GM12875 (cell line): Measurements from ENCODE around the gene EIF1.

Experiments used
- H3K4me3 ChIP-seq: one replicate; pipeline ENCODE4 v1.5.1; 2011; ENCODE audit warnings: low read depth, low read length, control low read depth
- TF ChIP-seq, protein P1 (sequence below): IDR thresholded peaks from 2 replicates; pipeline ENCODE4 v1.5.1; 2011; ENCODE audit warnings: low read depth, mild to moderate bottlenecking, control low read depth, inconsistent platforms, low read length, moderate library complexity, borderline replicate concordance; ENCODE audit not compliant: insufficient read depth

The EIF1 gene

DNA sequence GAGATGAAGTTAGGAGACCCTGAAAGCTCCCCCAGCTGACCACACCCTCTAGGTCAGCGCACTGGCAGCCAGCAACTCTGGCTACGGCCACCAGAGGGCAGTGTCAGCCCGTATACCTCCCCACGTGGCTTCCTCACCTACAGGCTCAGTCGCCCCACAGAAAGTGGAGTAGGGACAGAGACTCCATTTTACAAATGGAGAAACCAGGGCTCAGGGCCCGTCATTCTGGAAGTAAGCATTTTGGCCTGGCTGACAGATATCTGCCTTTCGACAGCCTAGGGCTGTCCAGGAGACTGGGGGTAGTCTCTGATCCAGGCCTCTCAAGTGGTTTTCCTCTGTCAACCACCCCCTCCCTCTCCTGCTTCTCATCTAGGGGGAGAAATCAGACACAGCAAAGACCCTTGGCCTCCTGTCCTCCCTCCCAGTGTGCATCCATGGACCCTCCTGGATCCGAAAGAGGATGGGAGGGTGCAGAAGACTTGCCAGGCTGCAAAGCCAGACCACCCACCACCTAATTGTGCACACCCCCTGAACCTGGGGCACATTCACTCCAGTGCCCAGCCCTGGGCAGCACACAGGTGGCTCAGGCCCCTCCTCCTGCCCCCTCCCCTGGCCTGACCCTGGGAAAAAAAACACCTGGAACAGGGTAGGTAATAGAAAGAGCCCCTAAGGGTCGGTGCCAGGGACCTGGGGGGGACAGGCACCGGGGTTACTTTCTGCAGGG is 49.6 kb downstream of the EIF1 start:
- TF ChIP-seq, protein P1, sequence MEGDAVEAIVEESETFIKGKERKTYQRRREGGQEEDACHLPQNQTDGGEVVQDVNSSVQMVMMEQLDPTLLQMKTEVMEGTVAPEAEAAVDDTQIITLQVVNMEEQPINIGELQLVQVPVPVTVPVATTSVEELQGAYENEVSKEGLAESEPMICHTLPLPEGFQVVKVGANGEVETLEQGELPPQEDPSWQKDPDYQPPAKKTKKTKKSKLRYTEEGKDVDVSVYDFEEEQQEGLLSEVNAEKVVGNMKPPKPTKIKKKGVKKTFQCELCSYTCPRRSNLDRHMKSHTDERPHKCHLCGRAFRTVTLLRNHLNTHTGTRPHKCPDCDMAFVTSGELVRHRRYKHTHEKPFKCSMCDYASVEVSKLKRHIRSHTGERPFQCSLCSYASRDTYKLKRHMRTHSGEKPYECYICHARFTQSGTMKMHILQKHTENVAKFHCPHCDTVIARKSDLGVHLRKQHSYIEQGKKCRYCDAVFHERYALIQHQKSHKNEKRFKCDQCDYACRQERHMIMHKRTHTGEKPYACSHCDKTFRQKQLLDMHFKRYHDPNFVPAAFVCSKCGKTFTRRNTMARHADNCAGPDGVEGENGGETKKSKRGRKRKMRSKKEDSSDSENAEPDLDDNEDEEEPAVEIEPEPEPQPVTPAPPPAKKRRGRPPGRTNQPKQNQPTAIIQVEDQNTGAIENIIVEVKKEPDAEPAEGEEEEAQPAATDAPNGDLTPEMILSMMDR = peak; percentile 95
- H3K4me3 ChIP-seq = no peak overlapping the region

GRCh38 chr17:41738801-41739112 is 50.1 kb downstream of the EIF1 start:
- TF ChIP-seq, protein P1 = no peak
- no peak overlapping the region for H3K4me3 ChIP-seq

DNA sequence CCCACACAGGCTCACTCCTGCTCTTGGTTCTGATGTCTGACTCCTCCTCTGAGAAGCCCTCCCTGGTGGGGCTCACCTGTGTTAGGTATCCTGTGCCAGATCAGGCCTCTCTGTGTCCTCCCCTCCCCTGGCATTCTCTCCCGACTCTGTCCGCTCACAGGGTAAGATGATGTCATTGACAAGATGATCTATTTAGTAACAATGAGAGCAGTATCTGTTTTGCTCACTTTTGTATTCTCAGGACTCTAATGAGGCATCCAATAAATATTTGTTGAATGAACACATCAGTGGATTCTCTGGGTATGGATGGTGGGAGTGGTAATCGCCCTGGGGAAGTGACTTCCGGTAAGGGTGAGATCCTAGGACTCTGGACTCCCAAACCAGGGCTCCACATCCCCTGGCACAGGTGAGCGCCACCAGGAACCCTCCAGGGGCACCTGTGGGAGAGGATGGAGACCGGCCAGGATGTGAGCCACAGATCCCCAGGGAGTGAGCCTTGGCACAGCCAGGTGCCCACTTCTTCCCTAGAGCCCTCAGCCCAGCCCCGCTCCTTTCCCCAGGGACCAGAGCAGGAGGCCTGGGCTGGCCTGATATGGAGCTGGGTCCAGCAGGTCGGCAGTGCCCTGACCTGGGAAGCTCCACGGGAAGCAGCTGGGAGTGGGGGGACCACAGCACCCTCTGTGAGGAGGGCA is 51.1 kb downstream of the EIF1 start:
- no peak overlapping the region for H3K4me3 ChIP-seq
- TF ChIP-seq, protein P1 = no peak

DNA sequence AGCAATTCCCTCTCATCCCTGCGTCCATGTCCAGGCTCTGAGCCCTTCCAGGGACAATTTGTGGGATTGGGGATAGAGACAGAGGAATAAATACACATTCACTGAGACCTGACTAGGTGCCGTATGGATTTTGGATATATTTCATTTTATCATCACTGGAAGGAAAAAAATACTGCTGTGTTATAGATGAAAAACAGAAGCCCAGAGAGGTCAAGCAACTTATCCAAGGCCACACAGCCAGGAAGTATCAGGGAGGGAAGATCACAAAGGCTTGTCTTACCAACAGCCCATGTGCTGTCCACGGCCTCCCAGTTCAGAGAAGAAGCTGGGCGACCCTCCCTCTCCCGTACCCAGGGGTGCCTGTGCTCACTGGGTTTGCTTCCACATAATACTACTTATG is 51.8 kb downstream of the EIF1 start:
- H3K4me3 ChIP-seq = no peak overlapping the region
- TF ChIP-seq, protein P1 = no peak

DNA sequence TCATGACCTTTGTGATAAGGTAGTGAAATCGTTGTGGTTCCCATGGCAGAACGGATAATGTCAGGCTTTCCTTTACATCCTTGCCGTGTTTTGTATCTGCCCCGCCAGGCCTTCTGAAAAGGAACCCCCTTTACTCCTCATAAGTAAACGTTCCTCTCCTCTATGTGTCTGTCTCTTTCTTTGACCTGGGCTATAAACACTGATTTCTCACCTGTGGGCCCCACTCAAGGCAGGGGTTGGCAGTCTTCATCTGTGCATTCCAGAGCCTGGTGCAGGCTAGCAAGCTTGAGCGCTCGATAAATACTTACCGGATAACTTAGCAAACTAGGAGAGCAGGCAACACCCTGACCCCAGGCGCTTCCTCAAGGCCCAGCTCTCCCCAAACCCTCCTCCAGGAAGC is 53.0 kb downstream of the EIF1 start:
- H3K4me3 ChIP-seq = no peak overlapping the region
- TF ChIP-seq, protein P1 = no peak
